ENCODE data around the gene ELL3.

DNA sequence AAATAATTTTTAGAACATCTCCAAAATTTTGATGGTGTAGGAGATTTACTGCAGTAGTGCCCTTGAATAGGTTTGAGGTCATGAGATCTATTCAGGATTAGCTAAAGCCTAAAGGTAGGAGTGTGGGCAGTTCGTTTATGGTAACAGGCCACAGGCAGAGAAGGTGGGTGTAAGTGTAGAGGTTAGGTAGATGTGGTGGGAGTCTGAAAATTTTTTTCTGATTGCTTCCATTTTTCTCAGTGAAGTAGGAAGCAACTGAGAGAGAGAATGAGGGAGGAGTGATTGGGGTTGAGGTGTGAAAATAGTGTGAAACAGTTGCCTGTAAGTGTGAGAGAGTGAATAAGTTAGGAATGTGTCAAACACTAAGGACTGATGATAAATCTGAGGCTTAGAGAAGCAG lies 2.2 kb upstream of the ELL3 start:
- TF ChIP-seq CTCF (IDR thresholded peaks at IDR 0.05): no peak
- no peak for TF ChIP-seq POLR2A (IDR thresholded peaks at IDR 0.05)
- no peak for TF ChIP-seq POLR2AphosphoS5 (IDR thresholded peaks at IDR 0.05)
